GM19023 (cell line): ENCODE measurements around the gene MSANTD1.

Source experiments
- ATAC-seq: cut with Tn5 transposase; IDR thresholded peaks from one replicate; pipeline ENCODE4 v1.9.1; 2021; ENCODE audit warnings: mild to moderate bottlenecking, moderate library complexity; ENCODE audit not compliant: unreplicated experiment

Gene MSANTD1

DNA sequence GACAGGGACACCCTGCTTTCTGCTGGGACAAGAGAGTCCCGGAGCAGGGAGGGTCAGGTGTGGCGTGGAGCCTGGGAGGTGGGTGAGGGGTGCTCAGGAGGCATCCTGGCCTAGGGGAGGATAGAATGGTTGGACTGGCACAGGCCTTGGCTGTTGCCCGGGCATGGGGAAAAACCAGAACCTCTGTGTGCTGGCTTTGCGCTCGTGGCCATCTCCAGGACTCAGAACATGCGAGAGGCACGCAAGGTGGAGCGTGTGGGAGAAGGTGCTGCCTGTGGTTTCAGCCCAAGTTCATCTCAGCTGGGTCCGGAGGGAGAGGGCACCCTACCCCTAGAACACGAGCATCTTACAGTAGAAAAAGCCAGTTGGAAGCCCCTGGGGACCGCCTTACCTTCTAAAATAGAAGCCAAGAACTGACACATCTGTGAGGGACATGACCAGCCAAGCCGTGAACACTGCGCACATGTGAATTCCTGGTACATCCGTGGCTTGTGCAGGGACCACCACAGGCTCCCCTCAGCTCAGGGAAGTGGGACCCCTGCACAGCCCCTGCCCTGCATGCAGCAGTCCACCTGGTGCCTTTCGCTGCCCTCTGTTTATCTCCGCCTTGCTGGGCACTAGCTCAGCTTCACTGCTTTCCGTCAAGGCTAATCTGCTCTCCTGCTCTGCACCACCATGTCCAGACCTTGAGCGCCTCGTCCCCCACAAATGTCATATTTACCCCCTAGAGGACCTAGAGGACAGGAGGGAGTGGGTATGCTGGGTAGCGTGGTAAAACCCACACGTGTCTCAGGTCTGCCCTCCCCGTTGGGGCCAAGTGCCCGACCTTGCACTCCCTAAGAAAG, 13.5 kb downstream of the MSANTD1 start:
- no peak for ATAC-seq

DNA sequence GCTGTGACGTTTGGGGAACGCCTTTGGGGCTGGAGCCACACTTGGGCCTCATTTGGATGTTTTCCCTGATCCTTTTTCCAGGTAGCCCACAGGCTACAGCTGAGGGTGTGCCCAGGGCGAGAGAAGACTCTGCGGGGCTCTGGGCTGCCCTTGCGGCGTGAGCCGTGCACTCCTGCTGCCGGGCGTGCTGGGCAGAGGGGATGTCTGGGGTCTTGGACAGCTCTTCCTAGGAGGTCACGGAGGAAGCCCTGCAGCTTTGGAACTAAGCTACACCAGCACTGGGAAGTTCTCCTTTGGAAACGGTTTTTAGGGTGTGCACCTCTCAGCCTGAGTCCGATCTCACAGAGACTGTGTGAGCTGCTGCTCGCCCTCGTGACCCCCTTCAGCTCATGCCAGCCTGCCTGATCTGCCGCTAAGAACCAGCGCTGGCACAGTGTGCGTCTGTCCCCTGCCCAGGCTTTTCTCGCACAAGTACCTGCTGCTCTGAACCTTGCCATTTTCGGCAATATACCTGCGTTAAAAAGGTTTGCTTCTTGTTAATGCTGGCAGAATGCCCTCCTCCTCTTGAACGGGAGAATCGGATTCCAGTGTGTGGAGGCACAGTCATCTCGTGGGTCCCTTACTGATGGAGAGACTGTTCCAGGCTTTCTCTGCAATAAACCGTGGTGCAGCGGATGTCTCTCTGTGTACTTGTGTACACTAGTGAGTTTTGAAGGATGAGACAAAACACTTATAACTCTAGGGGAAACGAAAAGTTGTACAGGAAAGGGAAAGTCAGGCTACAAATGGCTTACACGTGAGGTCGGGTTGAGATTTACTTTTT, 14.3 kb downstream of the MSANTD1 start:
- ATAC-seq: no peak

DNA sequence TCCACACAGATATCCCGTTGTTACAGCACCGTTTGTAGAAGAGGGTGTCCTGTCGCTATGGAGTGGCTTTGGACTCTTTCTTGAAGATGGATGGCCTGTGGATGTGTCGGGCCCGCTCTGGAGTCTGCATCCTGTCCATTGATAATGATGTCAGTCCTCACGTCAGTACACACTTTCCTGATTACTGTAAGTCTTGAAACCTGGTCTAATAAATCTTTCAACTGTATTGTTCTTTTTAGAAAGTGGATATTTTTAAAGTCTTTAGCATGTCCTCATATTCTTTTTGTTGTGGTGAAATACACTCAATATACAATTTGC, 14.9 kb downstream of the MSANTD1 start:
- ATAC-seq: no peak

DNA sequence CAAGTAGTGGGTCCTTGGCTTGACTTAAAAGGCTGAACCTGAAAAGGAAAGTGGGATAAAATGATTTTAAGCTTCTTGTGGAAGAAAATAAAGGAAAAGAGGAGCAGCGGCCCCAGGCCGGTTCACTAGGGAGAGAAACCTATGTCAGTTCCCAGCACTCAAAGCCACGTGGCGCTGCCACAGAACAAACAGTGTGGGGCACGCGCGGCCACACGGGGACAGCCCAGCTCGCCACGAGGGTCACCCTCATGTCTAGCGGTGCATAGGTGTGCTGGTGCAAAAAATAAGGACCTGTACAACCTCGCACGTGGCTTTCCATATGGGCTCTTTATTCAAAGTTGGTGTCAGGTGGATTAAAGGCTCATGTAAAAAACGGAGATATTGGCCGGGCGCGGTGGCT, 17.1 kb downstream of the MSANTD1 start:
- ATAC-seq: no peak

DNA sequence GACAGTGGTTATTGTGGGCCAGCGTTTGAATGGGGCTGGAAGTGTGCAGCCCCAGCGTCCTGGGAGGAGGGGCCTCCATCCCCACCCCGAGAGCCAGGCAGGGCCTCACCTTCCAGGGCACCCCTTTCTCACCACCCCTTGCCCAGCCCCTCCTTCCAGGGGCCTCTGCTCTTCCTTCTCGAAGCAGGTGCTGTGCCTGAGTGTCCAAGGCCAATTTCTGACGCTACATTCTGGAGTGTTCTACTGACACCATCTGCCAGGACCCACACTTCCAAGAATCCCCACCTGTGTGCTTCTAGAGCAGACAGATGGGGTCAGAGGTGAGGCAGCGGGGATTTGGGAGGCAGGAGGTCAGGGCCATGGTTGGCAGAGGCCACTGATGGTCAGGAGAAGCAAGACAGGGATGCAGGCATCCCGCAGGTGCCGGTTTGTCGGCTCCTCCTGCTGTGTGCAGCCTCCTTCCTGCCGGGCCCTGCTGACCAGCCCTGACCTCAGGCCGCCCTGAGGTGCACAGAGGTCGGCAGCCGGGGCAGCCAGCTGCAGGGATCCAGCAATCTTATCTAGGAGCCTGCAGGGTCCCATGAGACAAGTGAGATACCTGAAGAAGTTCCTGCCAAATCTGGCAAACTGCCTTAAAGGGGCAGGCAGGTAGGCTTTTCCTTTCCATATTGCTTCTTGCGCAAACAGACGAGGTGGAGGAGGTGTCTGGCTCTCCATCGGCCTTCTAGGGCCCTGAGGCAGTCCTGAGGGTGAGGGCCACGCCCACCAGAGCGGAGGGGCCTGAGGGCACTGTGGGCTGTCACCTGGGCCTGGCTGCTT, 18.8 kb downstream of the MSANTD1 start:
- ATAC-seq: no peak

DNA sequence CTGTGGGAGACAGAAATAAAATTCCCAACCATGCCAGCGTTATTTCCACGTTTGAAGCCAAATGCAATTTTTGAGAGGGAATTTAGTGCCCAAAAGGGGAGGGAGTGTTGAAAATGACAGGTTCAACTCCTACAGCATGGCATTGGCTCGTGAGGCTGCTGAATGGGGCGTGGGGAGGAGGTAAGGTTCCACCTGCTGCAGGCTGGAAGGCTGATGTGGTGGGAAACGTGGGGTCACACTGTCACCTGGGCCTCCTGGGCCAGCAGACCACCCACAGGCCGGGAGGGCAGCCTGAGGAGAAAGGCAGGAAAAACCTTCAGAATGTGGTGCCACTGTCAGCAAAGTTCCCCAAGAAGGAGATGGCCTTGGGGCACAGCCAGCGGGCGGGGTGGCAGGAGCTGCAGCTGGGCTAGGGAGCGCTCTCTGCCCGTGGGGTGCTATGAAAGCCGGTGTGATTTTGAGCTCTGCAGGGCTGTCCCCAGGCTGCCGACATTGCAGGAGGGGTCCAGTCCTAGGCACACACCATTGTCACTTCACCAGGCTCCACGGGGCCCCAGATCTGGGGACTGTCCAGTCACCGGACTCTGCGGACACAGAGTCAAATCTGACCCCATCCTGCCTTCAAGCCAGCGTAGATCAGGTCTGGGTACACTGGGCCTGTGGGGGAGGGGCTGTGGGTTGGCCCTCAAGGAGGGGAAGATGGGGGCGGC, 19.6 kb downstream of the MSANTD1 start:
- no peak for ATAC-seq

DNA sequence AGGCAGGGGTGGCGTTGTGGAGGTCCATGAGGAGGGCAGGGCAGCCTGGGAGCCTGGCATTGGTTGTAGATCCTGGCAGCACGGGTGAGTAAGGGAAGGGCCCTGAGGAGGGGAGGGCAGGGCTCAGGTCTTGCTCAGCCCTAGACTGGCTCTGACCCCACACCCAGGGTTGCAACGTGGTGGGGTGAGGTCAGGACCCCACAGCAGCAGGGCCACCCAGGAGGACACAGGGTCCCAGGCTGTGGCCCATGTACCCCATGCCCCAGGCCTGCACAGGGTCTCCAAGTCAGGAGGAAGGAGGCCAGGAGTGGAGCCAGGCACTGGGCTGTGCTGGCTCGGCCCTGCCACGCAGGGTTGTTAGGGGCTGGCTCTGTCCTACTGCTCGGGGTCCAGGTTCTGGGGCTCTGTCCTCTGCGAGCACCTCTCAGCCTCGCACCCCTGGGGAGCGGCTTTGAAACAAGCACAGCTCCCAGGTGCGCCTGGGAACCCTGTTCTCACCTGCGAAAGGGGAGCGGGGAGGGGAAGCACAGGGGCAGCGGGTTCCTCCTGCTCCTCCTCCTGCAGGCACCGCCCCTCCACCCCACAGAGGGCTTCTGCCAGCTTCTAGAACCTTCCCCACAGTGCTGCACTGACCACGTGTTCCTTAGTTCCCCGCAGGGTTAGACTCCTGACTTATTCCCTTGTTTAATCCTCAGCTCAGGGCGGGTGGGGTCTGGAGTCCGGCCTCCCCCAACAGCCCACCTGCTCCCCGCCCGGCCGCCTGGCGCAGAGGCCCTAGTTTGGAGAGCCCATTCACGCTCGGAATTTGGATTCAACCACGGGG, 20.4 kb downstream of the MSANTD1 start:
- ATAC-seq: no peak

DNA sequence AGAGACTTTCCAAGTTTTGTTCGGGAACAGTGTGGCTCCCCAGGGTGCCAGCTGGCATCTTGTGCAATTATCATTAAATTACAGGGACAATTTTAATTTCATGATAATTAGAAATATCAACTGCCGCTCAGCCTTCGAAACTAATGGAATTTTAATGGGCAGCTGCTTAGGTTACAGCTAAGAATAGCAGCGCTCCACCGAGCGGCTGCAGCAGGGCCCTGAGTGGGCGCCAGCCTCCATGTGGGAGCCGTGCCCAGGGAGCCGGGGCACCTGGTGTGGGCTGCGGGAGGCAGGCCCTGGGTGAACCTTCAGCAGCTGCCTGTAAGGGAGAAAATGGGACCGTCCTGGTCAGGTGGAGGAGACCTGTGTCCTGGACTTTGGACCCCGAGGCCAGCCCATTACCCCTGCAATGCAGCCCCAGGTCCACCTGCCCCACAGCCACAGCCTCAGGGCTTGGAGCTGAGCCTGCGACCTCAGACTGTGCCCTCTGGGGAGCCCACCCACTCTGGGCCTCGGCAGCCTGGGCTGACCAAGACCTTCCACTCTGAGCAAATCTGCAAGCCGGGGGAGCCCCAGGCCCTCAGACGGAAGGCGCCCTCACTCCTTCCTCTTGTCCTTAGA, 21.1 kb downstream of the MSANTD1 start:
- ATAC-seq: no peak

DNA sequence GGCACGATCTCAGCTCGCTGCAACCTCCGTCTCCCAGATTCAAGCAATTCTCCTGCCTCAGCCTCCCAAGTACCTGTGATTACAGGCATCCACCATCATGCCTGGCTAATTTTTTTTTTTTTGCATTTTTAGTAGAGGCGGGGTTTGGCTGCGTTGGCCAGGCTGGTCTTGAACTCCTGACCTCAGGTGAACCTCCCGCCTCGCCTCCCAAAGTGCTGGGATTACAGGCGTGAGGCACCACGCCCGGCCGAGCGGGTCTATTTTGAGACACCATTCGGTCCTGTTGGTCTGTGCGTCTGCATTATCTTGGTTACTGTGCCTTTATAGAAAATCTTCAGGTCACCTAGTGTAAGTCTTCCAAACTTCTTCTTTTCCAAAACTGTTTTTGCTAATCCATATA, 22.2 kb downstream of the MSANTD1 start:
- no peak for ATAC-seq

DNA sequence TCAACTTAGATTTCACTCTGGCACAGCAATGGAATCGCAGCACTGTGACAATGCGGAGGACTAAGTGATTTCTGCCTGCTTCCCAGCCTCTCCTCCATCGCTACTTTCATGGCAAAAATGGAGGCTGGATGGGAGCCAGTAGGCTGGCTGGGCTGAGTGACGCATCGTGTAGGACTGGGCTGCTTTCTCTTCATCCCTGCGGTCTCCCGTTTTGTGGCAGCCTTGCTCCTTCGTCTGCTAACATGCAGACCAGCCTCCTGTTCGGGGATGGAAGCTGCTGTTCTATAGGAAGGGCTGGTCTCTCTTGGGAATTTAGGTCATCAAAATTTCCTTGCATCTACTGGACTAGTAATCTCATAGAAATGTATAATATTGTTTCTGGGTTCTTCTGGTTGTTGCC, 28.0 kb downstream of the MSANTD1 start:
- ATAC-seq: no peak

DNA sequence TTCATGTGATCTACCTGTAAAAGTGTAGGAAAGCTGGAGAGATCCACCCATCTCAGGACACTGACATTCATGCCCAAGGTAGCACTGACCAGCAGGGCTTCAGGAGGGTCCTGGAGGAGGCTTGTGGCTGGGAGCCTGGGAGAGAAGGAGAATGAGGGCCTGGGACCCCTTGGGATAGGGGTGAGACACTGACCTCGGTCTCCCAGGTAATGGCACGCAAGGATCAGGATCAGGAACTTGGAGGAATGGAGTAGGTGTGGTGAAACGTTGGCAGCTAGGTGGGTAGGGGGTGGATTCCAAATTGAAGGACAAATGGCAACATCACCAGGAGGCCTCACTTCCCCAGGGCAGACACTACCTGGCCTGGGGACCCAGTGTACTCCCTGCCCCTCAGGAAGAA, 31.5 kb downstream of the MSANTD1 start:
- ATAC-seq: no peak

DNA sequence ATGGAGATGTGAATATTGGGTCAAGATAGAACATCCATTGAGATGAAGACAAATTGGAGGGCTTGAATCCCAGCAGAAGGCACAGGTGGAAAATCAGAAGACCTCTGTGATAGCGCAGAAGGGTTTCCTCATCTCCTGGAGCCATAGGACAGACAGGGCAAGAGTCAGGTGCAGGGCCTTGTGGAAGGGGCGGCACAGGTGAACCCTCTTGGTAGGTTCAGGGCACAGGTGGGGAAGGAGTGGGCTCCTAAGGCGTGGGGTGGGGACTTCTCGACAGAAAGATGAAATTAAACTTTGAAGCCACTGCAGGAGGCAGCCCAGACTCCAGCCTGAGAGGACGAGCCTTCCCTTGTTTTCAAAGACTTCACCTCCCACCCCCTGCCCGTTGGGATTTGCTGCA, 34.5 kb downstream of the MSANTD1 start:
- no peak for ATAC-seq

DNA sequence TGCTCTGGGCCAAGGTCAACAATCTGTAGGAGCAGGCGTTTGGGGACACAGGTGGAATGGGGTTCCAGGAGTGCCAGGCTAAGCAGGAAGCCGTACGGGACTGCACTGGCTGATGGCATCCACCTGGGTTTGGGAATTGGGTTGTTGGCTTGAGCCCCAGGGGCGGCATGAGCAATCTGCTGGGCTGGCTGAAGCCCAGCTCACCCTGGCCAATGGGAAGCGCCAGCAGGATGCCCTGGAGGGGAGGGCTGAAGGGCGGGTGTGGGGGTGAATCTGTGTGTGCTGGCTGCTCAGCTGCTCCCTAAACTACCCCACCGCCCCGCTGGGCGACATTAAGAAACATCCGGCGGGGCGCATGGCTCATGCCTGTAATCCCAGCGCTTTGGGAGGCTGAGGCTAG, 35.0 kb downstream of the MSANTD1 start:
- no peak for ATAC-seq

DNA sequence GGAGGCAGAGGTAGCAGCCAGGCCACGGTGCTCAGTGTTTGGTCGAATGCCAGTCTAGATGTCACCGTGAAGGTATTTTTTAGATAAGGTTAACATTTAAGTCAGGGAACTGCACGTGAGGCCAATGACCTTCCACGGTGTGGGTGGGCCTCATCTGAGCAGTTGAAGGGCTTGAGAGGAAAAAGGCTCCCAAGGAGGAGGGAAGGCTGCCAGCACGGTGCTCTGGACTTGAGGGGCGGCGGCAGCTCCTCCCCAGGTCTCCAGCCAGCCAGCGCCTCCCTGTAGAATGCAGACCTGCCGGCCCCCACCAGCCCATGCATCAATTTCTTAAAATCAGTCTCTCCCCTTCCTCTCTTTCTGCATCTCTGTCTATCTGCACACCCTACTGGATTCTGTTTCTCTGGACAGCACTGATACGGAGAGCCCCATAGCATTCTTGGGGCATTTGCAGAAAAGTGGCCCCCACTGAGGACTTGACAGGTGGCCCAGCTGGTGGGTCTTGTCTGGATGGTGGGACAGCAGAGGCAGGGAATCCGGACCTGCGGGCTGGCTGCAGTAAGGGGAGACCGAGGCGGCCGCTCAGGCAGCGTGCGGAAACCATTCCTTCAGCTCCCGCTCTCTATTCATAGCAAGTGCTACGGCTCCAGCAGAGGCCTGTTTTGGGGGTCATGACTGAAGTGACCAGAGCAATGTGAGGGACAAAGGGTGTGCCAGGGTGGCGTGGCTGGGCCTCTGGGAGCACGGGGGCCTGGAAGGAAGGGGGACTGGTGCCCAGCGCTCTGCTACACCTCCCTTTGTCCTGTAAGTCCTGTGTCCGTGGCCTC, 36.0 kb downstream of the MSANTD1 start:
- no peak for ATAC-seq

DNA sequence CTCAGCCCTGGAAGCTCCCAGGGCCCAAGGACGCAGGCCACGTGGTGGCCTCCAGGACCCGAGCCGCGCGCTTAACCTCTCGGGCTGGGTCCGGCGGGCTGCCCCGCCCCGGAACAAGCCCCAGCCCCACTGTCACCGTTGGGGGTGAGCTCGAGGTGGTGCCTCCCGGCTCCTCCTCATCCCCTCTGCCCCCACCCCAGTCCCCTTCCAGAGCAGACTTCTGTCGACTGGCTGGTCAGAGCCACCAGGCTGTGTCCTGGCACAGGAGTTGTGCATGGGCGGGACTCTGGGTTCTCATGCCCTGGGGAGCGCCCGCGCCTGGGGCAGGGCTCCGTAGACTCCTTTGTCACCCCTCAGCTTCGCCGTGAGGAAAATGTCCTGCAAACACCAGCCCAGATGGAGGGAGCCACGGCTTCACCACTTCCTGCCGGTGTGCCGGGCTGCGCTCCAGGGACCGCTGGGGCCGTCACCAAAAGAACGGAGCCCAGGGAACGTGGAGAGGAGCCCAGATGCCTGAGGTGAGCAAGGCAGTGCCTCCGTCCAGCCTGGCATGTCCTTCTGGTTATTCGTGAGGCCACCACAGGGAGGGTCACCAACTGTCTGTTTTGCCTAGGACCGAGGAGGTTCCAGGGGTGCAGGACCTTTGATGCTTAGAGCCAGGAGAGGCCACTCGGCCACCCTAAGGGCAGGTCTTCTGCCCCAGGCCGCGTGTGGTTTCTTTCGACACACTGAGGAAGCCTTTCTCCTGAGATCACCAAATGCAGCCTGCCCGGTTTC, 36.8 kb downstream of the MSANTD1 start:
- peak; percentile 75 for ATAC-seq

DNA sequence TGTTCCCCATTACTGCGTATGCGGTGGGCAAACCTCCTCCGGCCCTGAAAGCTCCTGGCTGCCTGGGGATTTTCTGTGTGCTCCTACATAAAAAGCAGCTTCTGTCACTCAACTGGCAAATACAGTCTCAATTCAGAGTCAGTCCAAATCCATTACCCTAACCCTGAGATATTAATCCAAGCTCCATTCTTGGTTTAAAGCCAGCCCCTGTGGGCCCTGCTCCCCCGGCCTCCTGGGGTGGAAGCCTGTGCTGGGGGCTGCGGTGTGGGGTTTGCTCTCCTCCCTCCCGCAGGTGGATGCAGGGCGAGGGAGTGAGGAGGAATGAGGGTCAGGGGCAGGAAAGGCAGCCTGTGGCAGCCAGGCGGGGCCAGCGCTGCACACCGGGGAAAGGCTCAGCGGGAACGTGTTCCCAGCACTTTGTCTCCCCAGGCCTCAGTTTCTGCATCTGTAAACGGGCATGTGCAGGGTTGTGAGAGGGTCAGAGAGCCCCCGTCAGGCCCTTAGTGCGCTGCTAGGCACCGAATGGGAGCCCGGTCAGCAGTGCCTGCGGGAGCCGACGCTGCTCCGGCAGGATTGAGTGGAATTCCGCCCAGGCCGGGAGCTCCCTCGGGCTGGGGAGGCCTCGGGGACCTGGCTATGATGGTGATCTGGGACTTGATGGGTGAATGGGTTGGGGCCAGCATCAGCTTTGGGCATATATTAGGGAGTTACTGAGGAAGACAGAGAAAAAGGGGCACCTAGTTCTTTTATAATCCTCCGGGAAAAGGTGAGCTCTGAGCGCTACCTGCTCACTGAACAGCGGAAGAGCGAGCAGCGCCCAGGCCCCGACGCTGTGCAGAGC, 37.6 kb downstream of the MSANTD1 start:
- ATAC-seq: no peak
